Astrocyte (in vitro differentiated cells and primary cell): ENCODE measurements around the gene EPB42. TPM values are rescaled to one million over a fixed set of nuclear protein-coding genes. Genes with fewer than 3 reads are reported as not detected.

Experiments used
- DNase-seq: peaks from one replicate; pipeline ENCODE4 v3.0.0-alpha.2; 2010; ENCODE audit warnings: low read depth
- FAIRE-seq: peaks from 2 replicates; lab custom pipeline; 2011; peaks lifted over from hg19 to GRCh38; lab: Jason Lieb, UNC
- H2AFZ ChIP-seq: 2 replicates; pipeline ENCODE4 v1.6.0; 2012; ENCODE audit warnings: low read depth, low read length, inconsistent platforms
- H3K27ac ChIP-seq: 2 replicates; pipeline ENCODE4 v1.5.1; 2011; ENCODE audit warnings: low read depth, low read length, inconsistent platforms
- H3K27me3 ChIP-seq: 2 replicates; pipeline ENCODE4 v1.6.0; 2011; ENCODE audit warnings: low read length, inconsistent platforms; ENCODE audit not compliant: insufficient read depth
- H3K36me3 ChIP-seq: 2 replicates; pipeline ENCODE4 v1.5.1; 2011; ENCODE audit warnings: low read length, inconsistent platforms; ENCODE audit not compliant: insufficient read depth
- H3K4me1 ChIP-seq: 2 replicates; pipeline ENCODE4 v1.5.1; 2011; ENCODE audit warnings: low read length, inconsistent platforms; ENCODE audit not compliant: insufficient read depth
- H3K4me2 ChIP-seq: 2 replicates; pipeline ENCODE4 v1.6.0; 2012; ENCODE audit warnings: low read length, inconsistent platforms
- H3K4me3 ChIP-seq: 2 replicates; pipeline ENCODE4 v1.5.1; 2011; ENCODE audit warnings: low read depth, mild to moderate bottlenecking, low read length, inconsistent platforms; ENCODE audit not compliant: insufficient read depth
- H3K79me2 ChIP-seq: 2 replicates; pipeline ENCODE4 v1.6.0; 2012; ENCODE audit warnings: mild to moderate bottlenecking, low read length, inconsistent platforms; ENCODE audit not compliant: insufficient read depth
- H3K9ac ChIP-seq: 2 replicates; pipeline ENCODE4 v1.6.0; 2012; ENCODE audit warnings: mild to moderate bottlenecking, low read length, inconsistent platforms
- H3K9me3 ChIP-seq: 2 replicates; pipeline ENCODE4 v1.5.1; 2012; ENCODE audit warnings: low read depth, mild to moderate bottlenecking, low read length, inconsistent platforms; ENCODE audit not compliant: insufficient read depth
- H4K20me1 ChIP-seq: 2 replicates; pipeline ENCODE4 v1.6.0; 2012; ENCODE audit warnings: low read length, inconsistent platforms; ENCODE audit not compliant: insufficient read depth
- H3K27ac Mint-ChIP-seq: one replicate; pipeline ENCODE4 v1.8.0; 2021; ENCODE audit warnings: mild to moderate bottlenecking, mixed read lengths; ENCODE audit not compliant: unreplicated experiment
- H3K27me3 Mint-ChIP-seq: one replicate; pipeline ENCODE4 v1.8.0; 2021; ENCODE audit warnings: low read depth, mixed read lengths; ENCODE audit not compliant: unreplicated experiment
- H3K36me3 Mint-ChIP-seq: one replicate; pipeline ENCODE4 v1.8.0; 2021; ENCODE audit warnings: low read depth, mixed read lengths; ENCODE audit not compliant: unreplicated experiment
- H3K4me1 Mint-ChIP-seq: one replicate; pipeline ENCODE4 v1.8.0; 2021; ENCODE audit warnings: low read depth, mixed read lengths; ENCODE audit not compliant: unreplicated experiment
- H3K4me3 Mint-ChIP-seq: one replicate; pipeline ENCODE4 v1.8.0; 2021; ENCODE audit warnings: mild to moderate bottlenecking, moderate library complexity, mixed read lengths; ENCODE audit not compliant: unreplicated experiment
- H3K9me3 Mint-ChIP-seq: one replicate; pipeline ENCODE4 v1.8.0; 2021; ENCODE audit warnings: mild to moderate bottlenecking, mixed read lengths; ENCODE audit not compliant: unreplicated experiment
- EZH2 ChIP-seq: IDR thresholded peaks from 2 replicates; pipeline ENCODE4 v1.6.1; 2012; ENCODE audit warnings: mild to moderate bottlenecking, low read length, inconsistent platforms; ENCODE audit not compliant: insufficient read depth
- total RNA-seq: library from RNA; stranded (reverse); gene quantifications from 2 replicates; pipeline ENCODE4 v1.2.1, GENCODE V29; 2021
- TF ChIP-seq, protein P1 (sequence below): IDR thresholded peaks from 2 replicates; pipeline ENCODE4 v1.5.1; 2011; ENCODE audit warnings: low read depth, mild to moderate bottlenecking, inconsistent platforms, low read length, moderate library complexity; ENCODE audit not compliant: insufficient read depth

Gene EPB42
- total RNA-seq, 1 donor from 2014 or later: not detected

DNA sequence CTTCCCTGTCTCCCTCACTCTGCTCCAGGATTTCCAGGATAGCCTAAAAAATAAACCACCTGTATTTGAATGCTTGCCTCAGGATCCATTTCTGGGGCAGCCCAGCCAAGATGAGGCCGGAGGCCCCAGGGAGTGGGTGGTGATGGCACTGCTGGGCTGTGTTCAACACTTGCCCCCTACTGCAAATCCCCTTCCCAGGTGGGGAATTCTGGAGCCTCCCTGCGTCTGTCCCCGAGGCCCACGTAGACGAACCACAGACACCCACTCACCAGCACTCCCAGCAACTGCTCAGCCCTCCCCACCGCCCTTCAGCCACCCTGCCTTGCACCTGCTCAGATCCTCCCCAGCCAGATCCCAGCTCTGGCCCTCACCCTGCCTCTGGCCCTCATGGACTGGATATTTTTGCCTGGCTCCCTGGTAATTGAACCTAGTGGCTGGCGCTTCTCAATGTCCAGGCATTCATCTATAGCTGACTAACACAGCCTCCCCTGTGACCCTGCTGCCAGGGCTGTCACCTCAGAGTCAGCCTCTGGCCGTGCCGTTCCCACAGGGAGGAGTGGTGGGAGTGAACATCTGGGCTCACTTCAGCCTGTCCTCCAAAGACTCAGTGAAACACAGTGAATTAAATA, 17.1 kb upstream of the EPB42 start:
- Histone ChIP-seq H3K4me2 (no peak overlapping the region), H3K27ac (no peak overlapping the region), H3K9me3 (no peaks in the 10 kb centered on the region), H3K36me3 (no peaks in the 10 kb centered on the region), H3K79me2 (no peaks in the 10 kb centered on the region), H3K4me1 (peaks cover 9% of the 10 kb centered on the region), H2AFZ (no peak overlapping the region), H3K27me3 (peaks cover 20% of the 10 kb centered on the region), H4K20me1 (no peaks in the 10 kb centered on the region), H3K9ac (no peak overlapping the region), H3K4me3 (no peak overlapping the region)
- H3K4me3 Mint-ChIP-seq: no peak overlapping the region
- no peak for DNase-seq
- H3K27ac Mint-ChIP-seq: no peak overlapping the region
- TF ChIP-seq, protein P1, sequence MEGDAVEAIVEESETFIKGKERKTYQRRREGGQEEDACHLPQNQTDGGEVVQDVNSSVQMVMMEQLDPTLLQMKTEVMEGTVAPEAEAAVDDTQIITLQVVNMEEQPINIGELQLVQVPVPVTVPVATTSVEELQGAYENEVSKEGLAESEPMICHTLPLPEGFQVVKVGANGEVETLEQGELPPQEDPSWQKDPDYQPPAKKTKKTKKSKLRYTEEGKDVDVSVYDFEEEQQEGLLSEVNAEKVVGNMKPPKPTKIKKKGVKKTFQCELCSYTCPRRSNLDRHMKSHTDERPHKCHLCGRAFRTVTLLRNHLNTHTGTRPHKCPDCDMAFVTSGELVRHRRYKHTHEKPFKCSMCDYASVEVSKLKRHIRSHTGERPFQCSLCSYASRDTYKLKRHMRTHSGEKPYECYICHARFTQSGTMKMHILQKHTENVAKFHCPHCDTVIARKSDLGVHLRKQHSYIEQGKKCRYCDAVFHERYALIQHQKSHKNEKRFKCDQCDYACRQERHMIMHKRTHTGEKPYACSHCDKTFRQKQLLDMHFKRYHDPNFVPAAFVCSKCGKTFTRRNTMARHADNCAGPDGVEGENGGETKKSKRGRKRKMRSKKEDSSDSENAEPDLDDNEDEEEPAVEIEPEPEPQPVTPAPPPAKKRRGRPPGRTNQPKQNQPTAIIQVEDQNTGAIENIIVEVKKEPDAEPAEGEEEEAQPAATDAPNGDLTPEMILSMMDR: no peak
- no peak for TF ChIP-seq EZH2
- peaks cover 2% of the 10 kb centered on the region for H3K36me3 Mint-ChIP-seq
- peaks cover 13% of the 10 kb centered on the region for H3K4me1 Mint-ChIP-seq
- no peak for FAIRE-seq
- peaks cover 5% of the 10 kb centered on the region for H3K9me3 Mint-ChIP-seq
- H3K27me3 Mint-ChIP-seq: peaks cover 32% of the 10 kb centered on the region

DNA sequence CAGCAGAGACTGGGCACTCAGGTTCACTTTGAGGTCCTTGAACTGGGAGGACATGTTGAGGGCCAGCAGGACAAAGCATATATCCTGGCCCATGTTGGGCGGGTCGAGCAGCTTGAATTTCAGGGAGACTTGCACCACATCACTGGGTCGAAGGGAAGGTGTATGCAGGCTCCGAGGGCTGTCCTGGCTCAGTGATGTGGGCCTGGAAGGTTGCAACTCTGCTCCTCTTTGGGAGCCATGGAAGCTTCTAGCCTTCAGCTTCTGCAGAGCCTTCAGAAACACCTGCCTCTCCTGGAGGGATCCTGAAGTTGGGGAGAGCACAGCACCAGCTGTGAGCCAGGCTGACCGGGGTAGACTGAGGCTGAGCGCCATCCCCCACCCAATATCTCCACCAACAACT, 14.7 kb upstream of the EPB42 start:
- Histone ChIP-seq H3K36me3 (no peaks in the 10 kb centered on the region), H3K4me3 (no peak overlapping the region), H3K9me3 (no peaks in the 10 kb centered on the region), H3K27me3 (peaks cover 14% of the 10 kb centered on the region), H3K4me1 (peaks cover 9% of the 10 kb centered on the region), H4K20me1 (no peaks in the 10 kb centered on the region), H3K4me2 (no peak overlapping the region), H3K79me2 (no peaks in the 10 kb centered on the region), H3K27ac (no peak overlapping the region), H3K9ac (no peak overlapping the region), H2AFZ (no peak overlapping the region)
- H3K36me3 Mint-ChIP-seq: peaks cover 2% of the 10 kb centered on the region
- H3K9me3 Mint-ChIP-seq: peaks cover 2% of the 10 kb centered on the region
- H3K4me3 Mint-ChIP-seq: no peak overlapping the region
- peaks cover 15% of the 10 kb centered on the region for H3K4me1 Mint-ChIP-seq
- TF ChIP-seq, protein P1: no peak
- TF ChIP-seq EZH2: no peak
- DNase-seq (no peak), FAIRE-seq (no peak)
- no peak overlapping the region for H3K27ac Mint-ChIP-seq
- peaks cover 39% of the 10 kb centered on the region for H3K27me3 Mint-ChIP-seq

DNA sequence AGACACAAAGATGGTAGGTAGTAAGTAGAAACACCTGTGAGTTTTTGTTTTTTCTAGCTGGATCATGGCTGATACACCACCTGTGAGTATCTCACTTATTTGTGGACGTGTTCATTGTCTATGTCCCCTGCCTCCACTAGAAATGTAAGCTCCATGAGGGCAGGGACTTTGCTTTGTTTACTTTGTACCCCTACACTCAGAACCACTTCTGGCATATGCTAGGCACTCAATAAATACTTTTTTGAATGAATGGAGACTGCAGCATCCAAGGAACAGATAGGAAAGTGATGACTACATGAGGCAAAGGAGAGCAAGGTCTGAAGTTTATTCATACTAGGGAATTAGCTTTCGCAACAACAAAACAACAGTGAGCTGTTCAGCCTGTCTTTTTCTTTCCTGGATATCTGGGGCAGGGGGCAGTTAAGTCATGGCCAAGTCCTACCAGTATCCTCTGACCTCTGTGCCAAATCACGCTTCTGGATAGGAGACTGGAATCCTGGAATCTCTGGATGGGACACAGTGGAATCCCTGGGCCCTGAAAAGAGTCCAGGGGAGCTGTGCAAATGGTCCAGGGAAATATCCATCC, 11.6 kb upstream of the EPB42 start:
- FAIRE-seq (no peak), DNase-seq (no peak)
- Histone ChIP-seq H3K9ac (no peak overlapping the region), H3K79me2 (no peaks in the 10 kb centered on the region), H3K9me3 (no peaks in the 10 kb centered on the region), H3K4me3 (no peak overlapping the region), H2AFZ (no peak overlapping the region), H3K27me3 (peaks cover 18% of the 10 kb centered on the region), H3K36me3 (no peaks in the 10 kb centered on the region), H4K20me1 (no peaks in the 10 kb centered on the region), H3K27ac (no peak overlapping the region), H3K4me2 (no peak overlapping the region), H3K4me1 (no peaks in the 10 kb centered on the region)
- TF ChIP-seq, protein P1: no peak
- TF ChIP-seq EZH2: no peak
- Mint-ChIP-seq H3K36me3 (peaks cover 2% of the 10 kb centered on the region), H3K4me1 (peaks cover 2% of the 10 kb centered on the region), H3K27ac (no peak overlapping the region), H3K4me3 (no peak overlapping the region), H3K27me3 (peaks cover 55% of the 10 kb centered on the region), H3K9me3 (peaks cover 3% of the 10 kb centered on the region)
